ENCODE measurements around the gene SRMS. TPM values are rescaled to one million over a fixed set of nuclear protein-coding genes. Genes with fewer than 3 reads are reported as not detected.

The SRMS gene
- total RNA-seq, 2 experiments from 2014 or later: 0.42 TPM; not detected in 1

DNA sequence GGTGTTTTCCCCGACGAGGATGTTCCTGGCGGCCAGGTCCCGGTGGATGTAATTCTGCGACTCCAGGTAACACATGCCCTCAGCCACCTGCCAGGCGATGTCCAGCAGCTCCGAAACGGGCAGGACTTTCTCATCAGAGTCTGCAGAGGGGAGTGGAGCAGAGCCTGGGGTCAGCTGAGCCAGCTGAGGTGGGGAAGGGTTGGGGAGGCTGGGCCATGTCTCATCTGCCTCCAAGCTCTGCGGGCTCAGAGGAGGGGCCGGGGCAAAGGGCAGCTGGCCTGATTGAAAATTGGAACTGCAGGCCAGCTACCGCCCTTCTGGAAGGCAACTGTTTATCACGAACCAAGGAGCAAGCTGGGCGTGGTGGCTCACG lies 16.8 kb downstream of the SRMS start:
- H3K27ac ChIP-seq (ENCODE audit: low read depth, low read length, poor library complexity, severe bottlenecking): no peak overlapping the region
- H4K20me1 ChIP-seq (ENCODE audit: insufficient read depth, low read length): no peaks in the 10 kb centered on the region
- no peaks in the 10 kb centered on the region for H3K9me3 ChIP-seq (ENCODE audit: low read length)
- intact Hi-C loops (cut with micrococcal nuclease; ENCODE audit: unreplicated experiment): loop anchor here (10.0 kb wide), 1 partner anchor 334 kb away; the partner anchor contains the start of genes ABHD16B and TPD52L2
- POLR2A ChIA-PET: no interaction called here
- H3K79me2 ChIP-seq (ENCODE audit: insufficient read depth, low read depth, low read length): no peaks in the 10 kb centered on the region
- no TSS peak for BruUV-seq (replicated peaks)
- H2AFZ ChIP-seq (ENCODE audit: low read length): no peak overlapping the region
- no peak for DNase-seq (ENCODE audit: low spot score)
- H3K4me2 ChIP-seq (ENCODE audit: low read length): no peak overlapping the region
- no peak overlapping the region for H3K4me3 ChIP-seq (ENCODE audit: low read depth, low read length, poor library complexity, severe bottlenecking)
- CTCF ChIA-PET (ENCODE audit: unreplicated experiment): no interaction called here
- TF ChIP-seq EZH2phosphoT487 (IDR thresholded peaks at IDR 0.05; ENCODE audit: borderline replicate concordance, low read depth, low read length): no peak
- TF ChIP-seq, protein P1, sequence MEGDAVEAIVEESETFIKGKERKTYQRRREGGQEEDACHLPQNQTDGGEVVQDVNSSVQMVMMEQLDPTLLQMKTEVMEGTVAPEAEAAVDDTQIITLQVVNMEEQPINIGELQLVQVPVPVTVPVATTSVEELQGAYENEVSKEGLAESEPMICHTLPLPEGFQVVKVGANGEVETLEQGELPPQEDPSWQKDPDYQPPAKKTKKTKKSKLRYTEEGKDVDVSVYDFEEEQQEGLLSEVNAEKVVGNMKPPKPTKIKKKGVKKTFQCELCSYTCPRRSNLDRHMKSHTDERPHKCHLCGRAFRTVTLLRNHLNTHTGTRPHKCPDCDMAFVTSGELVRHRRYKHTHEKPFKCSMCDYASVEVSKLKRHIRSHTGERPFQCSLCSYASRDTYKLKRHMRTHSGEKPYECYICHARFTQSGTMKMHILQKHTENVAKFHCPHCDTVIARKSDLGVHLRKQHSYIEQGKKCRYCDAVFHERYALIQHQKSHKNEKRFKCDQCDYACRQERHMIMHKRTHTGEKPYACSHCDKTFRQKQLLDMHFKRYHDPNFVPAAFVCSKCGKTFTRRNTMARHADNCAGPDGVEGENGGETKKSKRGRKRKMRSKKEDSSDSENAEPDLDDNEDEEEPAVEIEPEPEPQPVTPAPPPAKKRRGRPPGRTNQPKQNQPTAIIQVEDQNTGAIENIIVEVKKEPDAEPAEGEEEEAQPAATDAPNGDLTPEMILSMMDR (conservative IDR thresholded peaks at IDR 0.05; ENCODE audit: low read length): no peak
- no peaks in the 10 kb centered on the region for H3K9me2 ChIP-seq (ENCODE audit: insufficient read depth, low read length)
- H3K36me3 ChIP-seq (ENCODE audit: insufficient read depth, low read length): no peaks in the 10 kb centered on the region
- no peaks in the 10 kb centered on the region for H3K4me1 ChIP-seq (ENCODE audit: insufficient read depth, low read length, poor library complexity, severe bottlenecking)

DNA sequence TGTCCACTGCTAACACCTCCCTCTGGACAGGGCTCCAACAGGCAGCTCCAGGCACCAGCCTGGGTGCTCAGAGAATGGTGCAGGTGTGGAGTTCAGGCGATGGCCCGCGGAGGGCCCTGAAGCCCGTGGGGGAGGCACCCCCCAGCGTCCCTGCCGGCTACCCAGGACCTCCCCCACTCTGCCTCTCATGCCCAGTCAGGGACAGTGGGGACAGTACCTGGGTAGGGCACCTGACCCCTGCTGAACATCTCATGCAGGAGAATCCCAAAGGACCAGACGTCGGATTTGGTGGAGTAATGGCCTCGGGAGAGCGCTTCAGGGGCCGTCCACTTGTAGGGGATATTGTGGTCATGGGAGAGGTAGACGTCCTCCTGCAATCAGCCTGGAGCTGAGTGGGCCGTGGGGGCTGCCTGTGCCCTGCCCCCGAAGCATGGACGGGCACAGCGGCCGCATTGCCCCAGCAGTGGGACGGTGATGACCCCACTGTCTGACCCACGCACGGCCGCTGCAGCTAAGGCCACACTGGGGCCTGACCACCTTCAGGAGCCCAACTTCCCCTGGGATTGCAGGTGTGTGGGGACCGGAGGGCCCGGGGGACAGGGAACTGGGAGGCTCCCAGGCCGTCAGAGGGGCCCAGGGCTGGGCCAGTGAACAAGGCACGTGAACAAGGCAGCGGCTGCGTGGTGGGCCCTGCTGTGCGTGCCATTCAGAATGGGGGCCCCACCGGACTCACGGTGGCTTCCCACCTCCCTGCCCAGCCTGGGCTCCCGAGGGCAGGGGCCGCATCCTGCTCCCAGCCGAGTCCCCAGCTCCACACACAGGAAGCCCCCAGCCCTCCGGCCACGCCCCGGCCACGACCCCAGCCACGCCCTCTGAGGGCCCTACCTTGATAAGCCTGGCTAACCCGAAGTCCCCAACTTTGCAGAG lies 17.4 kb downstream of the SRMS start:
- Histone ChIP-seq H3K4me1 (ENCODE audit: insufficient read depth, low read length, poor library complexity, severe bottlenecking) (no peaks in the 10 kb centered on the region), H3K9me3 (ENCODE audit: low read length) (no peaks in the 10 kb centered on the region), H2AFZ (ENCODE audit: low read length) (no peak overlapping the region), H3K4me3 (ENCODE audit: low read depth, low read length, poor library complexity, severe bottlenecking) (no peak overlapping the region), H3K36me3 (ENCODE audit: insufficient read depth, low read length) (no peaks in the 10 kb centered on the region), H3K27ac (ENCODE audit: low read depth, low read length, poor library complexity, severe bottlenecking) (no peak overlapping the region), H3K9me2 (ENCODE audit: insufficient read depth, low read length) (no peaks in the 10 kb centered on the region), H3K4me2 (ENCODE audit: low read length) (no peak overlapping the region), H3K79me2 (ENCODE audit: insufficient read depth, low read depth, low read length) (no peaks in the 10 kb centered on the region), H4K20me1 (ENCODE audit: insufficient read depth, low read length) (no peaks in the 10 kb centered on the region)
- ChIA-PET POLR2A (no interaction called here), CTCF (ENCODE audit: unreplicated experiment) (no interaction called here)
- intact Hi-C loops (cut with micrococcal nuclease; ENCODE audit: unreplicated experiment): loop anchor here (10.0 kb wide), 1 partner anchor 335 kb away; the partner anchor contains the start of genes ABHD16B and TPD52L2
- TF ChIP-seq EZH2phosphoT487 (IDR thresholded peaks at IDR 0.05; ENCODE audit: borderline replicate concordance, low read depth, low read length): no peak
- TF ChIP-seq, protein P1 (conservative IDR thresholded peaks at IDR 0.05; ENCODE audit: low read length): no peak
- DNase-seq (ENCODE audit: low spot score): no peak
- no TSS peak for BruUV-seq (replicated peaks)

Data from OCI-LY7 (cell line).